HEK293T (cell line): ENCODE data around the gene CRYZL1.

Experiments used
- CTCF ChIA-PET: fragments of 350-600 bp; formaldehyde crosslinking; extraction: SDS; loops from one replicate; lab custom pipeline; 2021; ENCODE audit warnings: antibody characterized with exemption, inconsistent platforms; lab: Yijun Ruan, JAX
- POLR2A ChIA-PET: fragments of 350-600 bp; formaldehyde crosslinking; extraction: SDS; loops from one replicate; lab custom pipeline; 2020; ENCODE audit warnings: antibody characterized with exemption, inconsistent platforms; lab: Yijun Ruan, JAX
- DNase-seq: peaks from one replicate; pipeline ENCODE4 v3.0.0; 2012; ENCODE audit warnings: mixed read lengths; ENCODE audit errors: extremely low spot score
- ARNT ChIP-seq: fragments of 450-650 bp; IDR thresholded peaks from 2 replicates; pipeline ENCODE4 v1.6.1; 2017; ENCODE audit warnings: mild to moderate bottlenecking
- BHLHE40 ChIP-seq: fragments of 450-650 bp; IDR thresholded peaks from 2 replicates; pipeline ENCODE4 v1.6.1; 2016; ENCODE audit warnings: mild to moderate bottlenecking, moderate library complexity, borderline replicate concordance
- CTBP1 ChIP-seq: fragments of 450-650 bp; IDR thresholded peaks from 2 replicates; pipeline ENCODE4 v1.6.1; 2016; ENCODE audit warnings: borderline replicate concordance
- ELF4 ChIP-seq: fragments of 450-650 bp; IDR thresholded peaks from 2 replicates; pipeline ENCODE4 v1.6.1; 2017; ENCODE audit warnings: antibody characterized with exemption
- FOXA1 ChIP-seq: fragments of 450-650 bp; IDR thresholded peaks from 2 replicates; pipeline ENCODE4 v1.6.1; 2016; ENCODE audit warnings: mild to moderate bottlenecking
- FOXK2 ChIP-seq: fragments of 450-650 bp; IDR thresholded peaks from 2 replicates; pipeline ENCODE4 v1.6.1; 2016; ENCODE audit warnings: mild to moderate bottlenecking
- FOXM1 ChIP-seq: fragments of 450-650 bp; IDR thresholded peaks from 2 replicates; pipeline ENCODE4 v1.6.1; 2017; ENCODE audit warnings: mild to moderate bottlenecking, borderline replicate concordance
- HDGF ChIP-seq: fragments of 450-650 bp; IDR thresholded peaks from 2 replicates; pipeline ENCODE4 v1.6.1; 2017; ENCODE audit warnings: antibody characterized with exemption, borderline replicate concordance
- L3MBTL2 ChIP-seq: fragments of 450-650 bp; conservative IDR thresholded peaks from 2 replicates; pipeline ENCODE4 v1.6.1; 2016; ENCODE audit warnings: mild to moderate bottlenecking
- LEF1 ChIP-seq: fragments of 450-650 bp; IDR thresholded peaks from 2 replicates; pipeline ENCODE4 v1.6.1; 2017; ENCODE audit warnings: mild to moderate bottlenecking, borderline replicate concordance
- NFRKB ChIP-seq: fragments of 450-650 bp; IDR thresholded peaks from 2 replicates; pipeline ENCODE4 v1.6.1; 2016; ENCODE audit warnings: mild to moderate bottlenecking, moderate library complexity
- PKNOX1 ChIP-seq: fragments of 450-650 bp; IDR thresholded peaks from 2 replicates; pipeline ENCODE4 v1.6.1; 2016
- SP1 ChIP-seq: fragments of 450-650 bp; IDR thresholded peaks from 2 replicates; pipeline ENCODE4 v1.6.1; 2017
- SUZ12 ChIP-seq: fragments of 450-650 bp; IDR thresholded peaks from 2 replicates; pipeline ENCODE4 v1.6.1; 2016; ENCODE audit warnings: mild to moderate bottlenecking
- TARDBP ChIP-seq: fragments of 450-650 bp; IDR thresholded peaks from 2 replicates; pipeline ENCODE4 v1.6.1; 2016
- ZNF384 ChIP-seq: fragments of 450-650 bp; IDR thresholded peaks from 2 replicates; pipeline ENCODE4 v1.6.1; 2016

Gene CRYZL1

GRCh38 chr21:33663241-33663640 is 21.7 kb upstream of the CRYZL1 start:
- ChIA-PET CTCF (no interaction called here), POLR2A (no interaction called here)
- no peak for DNase-seq
- TF ChIP-seq TARDBP, result no peak

GRCh38 chr21:33662046-33662445 is 20.5 kb upstream of the CRYZL1 start:
- ChIA-PET POLR2A (no interaction called here), CTCF (no interaction called here)
- TF ChIP-seq FOXK2 (no peak), HDGF (no peak), BHLHE40 (no peak), FOXA1 (no peak), CTBP1 (no peak), ELF4 (no peak), SP1 (no peak), LEF1 (no peak), NFRKB (no peak), PKNOX1 (no peak), ARNT (no peak), SUZ12 (no peak), L3MBTL2 (no peak), ZNF384 (no peak), FOXM1 (no peak), TARDBP (no peak)
- DNase-seq, result no peak

GRCh38 chr21:33661146-33661545 is 19.6 kb upstream of the CRYZL1 start:
- CTCF ChIA-PET, result no interaction called here
- TF ChIP-seq HDGF (no peak), SUZ12 (no peak), NFRKB (no peak), BHLHE40 (no peak), ARNT (no peak), TARDBP (no peak), LEF1 (no peak), FOXA1 (no peak), FOXK2 (no peak), L3MBTL2 (no peak), FOXM1 (no peak), CTBP1 (no peak), ZNF384 (no peak), PKNOX1 (no peak), ELF4 (no peak), SP1 (no peak)
- DNase-seq, result no peak
- POLR2A ChIA-PET, result no interaction called here

- CTCF ChIA-PET, result no interaction called here
- no peak for TF ChIP-seq LEF1
- no peak for TF ChIP-seq L3MBTL2
- no peak for TF ChIP-seq ELF4
- no peak for TF ChIP-seq PKNOX1
- no peak for TF ChIP-seq ARNT
- no peak for TF ChIP-seq BHLHE40
- TF ChIP-seq FOXA1, result no peak
- TF ChIP-seq SUZ12, result no peak
- no peak for TF ChIP-seq FOXK2
- no peak for TF ChIP-seq HDGF
- TF ChIP-seq FOXM1, result no peak
- no peak for TF ChIP-seq ZNF384
- POLR2A ChIA-PET, result no interaction called here
- DNase-seq, result no peak
Measured at GRCh38 chr21:33660406-33660805, 18.9 kb upstream of the CRYZL1 start.

- CTCF ChIA-PET, result interaction anchor here (0.6 kb wide), 1 partner anchor 13 kb away, joined by 3 read pairs; no protein-coding TSS in a partner anchor
- DNase-seq, result no peak
- no peak for TF ChIP-seq PKNOX1
- no peak for TF ChIP-seq ARNT
- no peak for TF ChIP-seq L3MBTL2
- no peak for TF ChIP-seq BHLHE40
- TF ChIP-seq FOXA1, result no peak
- TF ChIP-seq SP1, result no peak
- TF ChIP-seq FOXM1, result no peak
- no peak for TF ChIP-seq SUZ12
- TF ChIP-seq TARDBP, result no peak
- TF ChIP-seq ELF4, result no peak
- POLR2A ChIA-PET, result no interaction called here
Measured at GRCh38 chr21:33659568-33659949, 18.0 kb upstream of the CRYZL1 start.

- no peak for DNase-seq
- ChIA-PET POLR2A (no interaction called here), CTCF (interaction anchor here (0.6 kb wide), 1 partner anchor 12 kb away, joined by 3 read pairs; no protein-coding TSS in a partner anchor)
- TF ChIP-seq SUZ12, result no peak
- no peak for TF ChIP-seq CTBP1
- no peak for TF ChIP-seq ELF4
- no peak for TF ChIP-seq FOXM1
- no peak for TF ChIP-seq PKNOX1
- TF ChIP-seq SP1, result no peak
- no peak for TF ChIP-seq HDGF
- TF ChIP-seq ARNT, result no peak
- no peak for TF ChIP-seq FOXA1
- TF ChIP-seq ZNF384, result no peak
- no peak for TF ChIP-seq LEF1
- TF ChIP-seq L3MBTL2, result no peak
Measured at GRCh38 chr21:33658919-33659567, 17.5 kb upstream of the CRYZL1 start.
